UCSD-AML1 (cell line): ENCODE measurements around the gene COX20.
"Not testable (repeated sequence)": the region's sequence is repeated elsewhere in the genome, so short reads cannot be mapped to it uniquely, and the experiment has no call there.

Experiments used
- DNase-seq: peaks from one replicate; lab custom pipeline; 2025; ENCODE audit not compliant: unreplicated experiment; lab: John Stamatoyannopoulos, UW

The COX20 gene

GRCh38 chr1:244835276-244836134 lies at the start of gene COX20:
Gene COX20 (plus strand): TSS chr1:244835658. CDS start chr1:244835715, 57 bp downstream.
- DNase-seq, result peak; percentile 96

- DNase-seq, result no peak
These were observed 46.8 kb upstream of the COX20 start for GRCh38 chr1:244788493-244789275.

- DNase-seq, result no peak
These were observed 46.2 kb upstream of the COX20 start for GRCh38 chr1:244789276-244789580.

- DNase-seq, result no peak
These were observed 45.7 kb upstream of the COX20 start for GRCh38 chr1:244789731-244790130.

GRCh38 chr1:244791061-244791460 lies 44.4 kb upstream of the COX20 start:
- DNase-seq, result no peak

GRCh38 chr1:244792188-244792850 lies 43.1 kb upstream of the COX20 start:
- DNase-seq, result no peak

- DNase-seq, result no peak
These were observed 41.4 kb upstream of the COX20 start for GRCh38 chr1:244794071-244794470.

GRCh38 chr1:244794516-244794915 lies 40.9 kb upstream of the COX20 start:
- not testable (repeated sequence) for DNase-seq

GRCh38 chr1:244796719-244797406 lies 38.6 kb upstream of the COX20 start:
- peak; percentile 22 for DNase-seq

- DNase-seq, result no peak
These were observed 34.6 kb upstream of the COX20 start for GRCh38 chr1:244800821-244801220.

- DNase-seq, result peak; percentile 39
These were observed 34.2 kb upstream of the COX20 start for GRCh38 chr1:244801246-244801645.

- DNase-seq, result no peak
These were observed 33.4 kb upstream of the COX20 start for GRCh38 chr1:244802041-244802440.

GRCh38 chr1:244802556-244803239 lies 32.8 kb upstream of the COX20 start:
- DNase-seq, result no peak

GRCh38 chr1:244804841-244805240 lies 30.6 kb upstream of the COX20 start:
- DNase-seq, result no peak

- no peak for DNase-seq
These were observed 28.3 kb upstream of the COX20 start for GRCh38 chr1:244807138-244807537.

GRCh38 chr1:244810221-244810620 lies 25.2 kb upstream of the COX20 start:
- DNase-seq, result peak; percentile 19

- DNase-seq, result no peak
These were observed 22.1 kb upstream of the COX20 start for GRCh38 chr1:244813327-244813726.

- DNase-seq, result peak; percentile 15
These were observed 19.8 kb upstream of the COX20 start for GRCh38 chr1:244815600-244816099.

- DNase-seq, result no peak
These were observed 18.0 kb upstream of the COX20 start for GRCh38 chr1:244817415-244817894.

GRCh38 chr1:244820131-244820530 lies 15.3 kb upstream of the COX20 start:
- DNase-seq, result no peak
